ENCODE measurements around the gene SLC22A14. TPM values are rescaled to one million over a fixed set of nuclear protein-coding genes. Genes with fewer than 3 reads are reported as not detected.
"Not testable (repeated sequence)": the region's sequence is repeated elsewhere in the genome, so short reads cannot be mapped to it uniquely, and the experiment has no call there.

SLC22A14 gene
- total and polyA plus RNA-seq, 9 of the 15 experiments (the other 6 are each of a cell fraction or from before 2014, with no cell fraction given), result 0.03 to 0.07 TPM; not detected in 7

DNA sequence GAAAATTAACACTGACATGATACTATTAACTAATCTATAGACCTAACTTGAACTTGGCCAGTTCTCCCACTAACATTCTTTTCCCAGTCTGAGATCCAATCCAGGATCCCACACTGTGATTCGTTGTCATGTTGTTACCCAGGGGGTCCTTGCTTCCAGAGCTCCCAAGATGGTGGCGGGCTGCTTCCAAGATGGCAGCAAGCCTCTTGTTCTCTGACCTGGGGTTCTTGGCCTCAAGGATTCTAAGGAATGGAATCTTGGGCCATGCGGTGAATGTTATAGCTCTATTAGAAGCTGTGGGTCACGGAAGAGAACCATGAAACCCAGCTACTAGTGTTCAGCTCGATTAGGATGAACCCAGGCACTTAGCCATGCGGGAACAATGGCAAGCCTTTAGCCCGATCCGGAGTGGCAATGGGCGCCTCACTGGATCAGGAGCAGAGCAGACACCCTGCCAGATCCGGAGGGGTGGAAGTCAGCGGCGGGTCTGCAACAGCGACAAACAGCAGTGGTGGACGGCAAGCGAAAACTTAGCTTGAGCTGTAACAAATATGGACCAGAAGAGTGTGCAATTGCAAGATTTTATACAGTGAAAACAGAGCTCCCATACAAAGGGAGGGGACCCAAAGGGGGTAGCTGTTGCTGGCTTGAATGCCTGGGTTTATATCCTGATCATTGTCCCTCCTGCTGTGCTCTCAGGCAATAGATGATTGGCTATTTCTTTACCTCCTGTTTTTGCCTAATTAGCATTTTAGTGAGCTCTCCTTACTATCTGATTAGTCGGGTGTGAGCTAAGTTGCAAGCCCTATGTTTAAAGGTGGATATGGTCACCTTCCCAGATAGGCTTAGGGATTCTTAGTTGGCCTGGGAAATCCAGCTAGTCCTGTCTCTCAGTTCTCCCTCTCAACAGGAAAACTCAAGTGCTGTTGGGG lies 7.5 kb downstream of the SLC22A14 start:
- POLR2A ChIA-PET, result interaction anchor here (0.6 to 1.2 kb wide), 5 partner anchors 11 to 353 kb away, joined by 3 to 6 read pairs (median 3); no protein-coding TSS in a partner anchor
- H3K36me3 ChIP-seq (ENCODE audit: control insufficient read depth, insufficient read depth, low read length); H3K27ac ChIP-seq (ENCODE audit: extremely low read depth, low read depth, low read length); BruUV-seq (replicated peaks); H3K79me2 ChIP-seq (ENCODE audit: control insufficient read depth, insufficient read depth, low read length); H4K20me1 ChIP-seq (replicated peaks; ENCODE audit: control insufficient read depth, insufficient read depth, low read length); H3K9me3 ChIP-seq (replicated peaks; ENCODE audit: control insufficient read depth, insufficient read depth, low read depth, low read length); FAIRE-seq; H3K4me3 ChIP-seq; H3K4me1 ChIP-seq (replicated peaks in 1 of 2; ENCODE audit: control insufficient read depth in 2 of 2, insufficient read depth in 2 of 2, low read length in 2 of 2); in situ Hi-C loops (cut with MboI); CTCF ChIA-PET (ENCODE audit: low intra/inter-chr PET ratio); H3K9ac ChIP-seq (ENCODE audit: insufficient read depth in 1 of 2, low read depth in 2 of 2, low read length in 2 of 2); H3K9me1 ChIP-seq (ENCODE audit: control insufficient read depth, insufficient read depth, low read length); H3K27me3 ChIP-seq (ENCODE audit: control insufficient read depth in 2 of 2, insufficient read depth in 2 of 2, low read length in 2 of 2); TF ChIP-seq ATF1 (CRISPR knock-in tag; IDR thresholded peaks at IDR 0.05); NR2C1 (IDR thresholded peaks at IDR 0.05): not testable (repeated sequence)
- peak overlapping the region; percentile 45 for H3K4me2 ChIP-seq (ENCODE audit: insufficient read depth, low read length)
- H2AFZ ChIP-seq (ENCODE audit: low read depth, low read length), result peak overlapping the region; percentile 86
- intact Hi-C loops (cut with micrococcal nuclease), result loop anchor here (5.0 kb wide), 1 partner anchor 193 kb away; no protein-coding TSS in a partner anchor
- ATAC-seq, result peak; percentile 89
- 17% methylated on average over 16 of the region's 16 CpGs for WGBS (ENCODE audit: insufficient coverage, low coverage, missing lambda C conversion rate)
- DNase-seq (ENCODE audit: extremely low read depth in 1 of 4, low spot score in 3 of 4), result peak in 1 of 4 experiments; percentile 46
- TF ChIP-seq RAD21 (CRISPR knock-in tag; conservative IDR thresholded peaks at IDR 0.05 in 1 of 2, IDR thresholded peaks at IDR 0.05 in 1 of 2) (peak in 1 of 2 experiments; percentile 34; a peak in 1 of 4 replicates), ATF1 (tag; IDR thresholded peaks at IDR 0.05) (0 out of 2 replicates have a peak, but pooled peaks have one; percentile 13), C11orf30 (IDR thresholded peaks at IDR 0.05; ENCODE audit: low read depth) (peak; percentile 75), MAFG (tag; conservative IDR thresholded peaks at IDR 0.05) (peak; percentile 57), NR2C1 (tag; IDR thresholded peaks at IDR 0.05) (0 out of 2 replicates have a peak, but pooled peaks have one; percentile 7)
- TF ChIP-seq, protein P1, sequence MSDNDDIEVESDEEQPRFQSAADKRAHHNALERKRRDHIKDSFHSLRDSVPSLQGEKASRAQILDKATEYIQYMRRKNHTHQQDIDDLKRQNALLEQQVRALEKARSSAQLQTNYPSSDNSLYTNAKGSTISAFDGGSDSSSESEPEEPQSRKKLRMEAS (CRISPR knock-in tag; IDR thresholded peaks at IDR 0.05), result peak; percentile 29; the same call in 1 of the 2 replicates
- TF ChIP-seq, protein P2, sequence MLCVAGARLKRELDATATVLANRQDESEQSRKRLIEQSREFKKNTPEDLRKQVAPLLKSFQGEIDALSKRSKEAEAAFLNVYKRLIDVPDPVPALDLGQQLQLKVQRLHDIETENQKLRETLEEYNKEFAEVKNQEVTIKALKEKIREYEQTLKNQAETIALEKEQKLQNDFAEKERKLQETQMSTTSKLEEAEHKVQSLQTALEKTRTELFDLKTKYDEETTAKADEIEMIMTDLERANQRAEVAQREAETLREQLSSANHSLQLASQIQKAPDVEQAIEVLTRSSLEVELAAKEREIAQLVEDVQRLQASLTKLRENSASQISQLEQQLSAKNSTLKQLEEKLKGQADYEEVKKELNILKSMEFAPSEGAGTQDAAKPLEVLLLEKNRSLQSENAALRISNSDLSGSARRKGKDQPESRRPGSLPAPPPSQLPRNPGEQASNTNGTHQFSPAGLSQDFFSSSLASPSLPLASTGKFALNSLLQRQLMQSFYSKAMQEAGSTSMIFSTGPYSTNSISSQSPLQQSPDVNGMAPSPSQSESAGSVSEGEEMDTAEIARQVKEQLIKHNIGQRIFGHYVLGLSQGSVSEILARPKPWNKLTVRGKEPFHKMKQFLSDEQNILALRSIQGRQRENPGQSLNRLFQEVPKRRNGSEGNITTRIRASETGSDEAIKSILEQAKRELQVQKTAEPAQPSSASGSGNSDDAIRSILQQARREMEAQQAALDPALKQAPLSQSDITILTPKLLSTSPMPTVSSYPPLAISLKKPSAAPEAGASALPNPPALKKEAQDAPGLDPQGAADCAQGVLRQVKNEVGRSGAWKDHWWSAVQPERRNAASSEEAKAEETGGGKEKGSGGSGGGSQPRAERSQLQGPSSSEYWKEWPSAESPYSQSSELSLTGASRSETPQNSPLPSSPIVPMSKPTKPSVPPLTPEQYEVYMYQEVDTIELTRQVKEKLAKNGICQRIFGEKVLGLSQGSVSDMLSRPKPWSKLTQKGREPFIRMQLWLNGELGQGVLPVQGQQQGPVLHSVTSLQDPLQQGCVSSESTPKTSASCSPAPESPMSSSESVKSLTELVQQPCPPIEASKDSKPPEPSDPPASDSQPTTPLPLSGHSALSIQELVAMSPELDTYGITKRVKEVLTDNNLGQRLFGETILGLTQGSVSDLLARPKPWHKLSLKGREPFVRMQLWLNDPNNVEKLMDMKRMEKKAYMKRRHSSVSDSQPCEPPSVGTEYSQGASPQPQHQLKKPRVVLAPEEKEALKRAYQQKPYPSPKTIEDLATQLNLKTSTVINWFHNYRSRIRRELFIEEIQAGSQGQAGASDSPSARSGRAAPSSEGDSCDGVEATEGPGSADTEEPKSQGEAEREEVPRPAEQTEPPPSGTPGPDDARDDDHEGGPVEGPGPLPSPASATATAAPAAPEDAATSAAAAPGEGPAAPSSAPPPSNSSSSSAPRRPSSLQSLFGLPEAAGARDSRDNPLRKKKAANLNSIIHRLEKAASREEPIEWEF (CRISPR knock-in tag; IDR thresholded peaks at IDR 0.05), result 0 out of 2 replicates have a peak, but pooled peaks have one; percentile 30
- TF ChIP-seq, protein P3, sequence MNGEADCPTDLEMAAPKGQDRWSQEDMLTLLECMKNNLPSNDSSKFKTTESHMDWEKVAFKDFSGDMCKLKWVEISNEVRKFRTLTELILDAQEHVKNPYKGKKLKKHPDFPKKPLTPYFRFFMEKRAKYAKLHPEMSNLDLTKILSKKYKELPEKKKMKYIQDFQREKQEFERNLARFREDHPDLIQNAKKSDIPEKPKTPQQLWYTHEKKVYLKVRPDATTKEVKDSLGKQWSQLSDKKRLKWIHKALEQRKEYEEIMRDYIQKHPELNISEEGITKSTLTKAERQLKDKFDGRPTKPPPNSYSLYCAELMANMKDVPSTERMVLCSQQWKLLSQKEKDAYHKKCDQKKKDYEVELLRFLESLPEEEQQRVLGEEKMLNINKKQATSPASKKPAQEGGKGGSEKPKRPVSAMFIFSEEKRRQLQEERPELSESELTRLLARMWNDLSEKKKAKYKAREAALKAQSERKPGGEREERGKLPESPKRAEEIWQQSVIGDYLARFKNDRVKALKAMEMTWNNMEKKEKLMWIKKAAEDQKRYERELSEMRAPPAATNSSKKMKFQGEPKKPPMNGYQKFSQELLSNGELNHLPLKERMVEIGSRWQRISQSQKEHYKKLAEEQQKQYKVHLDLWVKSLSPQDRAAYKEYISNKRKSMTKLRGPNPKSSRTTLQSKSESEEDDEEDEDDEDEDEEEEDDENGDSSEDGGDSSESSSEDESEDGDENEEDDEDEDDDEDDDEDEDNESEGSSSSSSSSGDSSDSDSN (IDR thresholded peaks at IDR 0.05; ENCODE audit: borderline replicate concordance in 1 of 2, low read depth in 2 of 2, low read length in 2 of 2), result 0 out of 4 replicates have a peak, but pooled peaks of 1 of the 2 experiments have one; percentile 37

Measured in K562 (cell line).